ENCODE measurements around the gene COL18A1.

GRCh38 chr21:45381865-45382696, 22.9 kb upstream of the COL18A1 start:
- no peak for TF ChIP-seq EZH2 (IDR thresholded peaks at IDR 0.05; ENCODE audit: borderline replicate concordance, insufficient read depth, low read depth, low read length, poor library complexity, severe bottlenecking)
- TF ChIP-seq CTCF (IDR thresholded peaks at IDR 0.05): no peak
